Endothelial cell of umbilical vein (primary cell): ENCODE measurements around the gene TADA1. TPM values are rescaled to one million over a fixed set of nuclear protein-coding genes. Genes with fewer than 3 reads are reported as not detected.

Experiments used
- BruUV-seq: library from RNA; stranded (reverse); fragments of 400-500 nt; replicated peaks from 2 replicates; lab custom pipeline; 2021; lab: Mats Ljungman, UMichigan
- CTCF ChIA-PET: fragments of 300-600, 350-600 bp; sonication (Branson Sonifier 250); formaldehyde crosslinking; loops from one replicate; lab custom pipeline; 2021; ENCODE audit warnings: antibody characterized with exemption, inconsistent platforms; lab: Charles Lee
- POLR2A ChIA-PET: fragments of 300-600, 350-600 bp; sonication (Branson Sonifier 250); formaldehyde crosslinking; loops from one replicate; lab custom pipeline; 2021; ENCODE audit warnings: antibody characterized with exemption, inconsistent platforms; lab: Charles Lee
- DNase-seq: peaks from one replicate; pipeline ENCODE4 v3.0.0-alpha.2; 2011; ENCODE audit warnings: low read depth, low spot score
- FAIRE-seq: peaks from 2 replicates; lab custom pipeline; 2011; peaks lifted over from hg19 to GRCh38; lab: Jason Lieb, UNC
- H2AFZ ChIP-seq: 2 replicates; pipeline ENCODE4 v1.6.0; 2012; ENCODE audit warnings: low read depth, low read length, control low read depth, inconsistent platforms
- H3K27ac ChIP-seq: 2 replicates; pipeline ENCODE4 v1.5.1; 2011; ENCODE audit warnings: low read depth, mild to moderate bottlenecking, control low read depth, low read length, moderate library complexity; ENCODE audit not compliant: insufficient read depth
- H3K27me3 ChIP-seq, 2 experiments: 2 replicates each; pipeline versions ENCODE4 v1.6.0 to v1.6.1; 2011; ENCODE audit warnings: low read length in 2 of 2, mixed read lengths in 1 of 2; ENCODE audit not compliant: control insufficient read depth in 2 of 2, insufficient read depth in 2 of 2
- H3K36me3 ChIP-seq, 2 experiments: 2 replicates in 1 of 2; 3 replicates in 1 of 2; pipeline ENCODE4 v1.5.1; 2011; ENCODE audit warnings: low read length in 2 of 2, mild to moderate bottlenecking in 1 of 2, moderate library complexity in 1 of 2; ENCODE audit not compliant: control insufficient read depth in 2 of 2, insufficient read depth in 2 of 2; ENCODE audit errors: extremely low read depth in 1 of 2
- H3K4me1 ChIP-seq: 3 replicates; pipeline ENCODE4 v1.5.1; 2011; ENCODE audit warnings: mild to moderate bottlenecking, low read length; ENCODE audit not compliant: control insufficient read depth, insufficient read depth; ENCODE audit errors: extremely low read depth
- H3K4me2 ChIP-seq: 2 replicates; pipeline ENCODE4 v1.6.1; 2011; ENCODE audit warnings: low read length, control low read depth, mixed read lengths; ENCODE audit not compliant: insufficient read depth
- H3K4me3 ChIP-seq, 3 experiments: fragments of 200-600 bp in 1 of 3; sonication (generic), shearing (Covaris generic) in 1 of 3; replicated peaks in 1 of 3; 2 replicates each; pipeline ENCODE4 v1.5.1; 2011 to 2016; ENCODE audit warnings: control low read depth in 3 of 3, low read length in 3 of 3, mild to moderate bottlenecking in 2 of 3, inconsistent platforms in 1 of 3, low read depth in 1 of 3, moderate library complexity in 1 of 3; ENCODE audit not compliant: insufficient read depth in 1 of 3
- H3K79me2 ChIP-seq: 2 replicates; pipeline ENCODE4 v1.6.0; 2012; ENCODE audit warnings: low read length, inconsistent platforms; ENCODE audit not compliant: control insufficient read depth, insufficient read depth
- H3K9ac ChIP-seq: replicated peaks from 2 replicates; pipeline ENCODE3; 2011; ENCODE audit warnings: low read length, control low read depth; ENCODE audit not compliant: insufficient read depth; ENCODE audit errors: extremely low read depth
- H3K9me1 ChIP-seq: replicated peaks from 3 replicates; pipeline ENCODE4 v1.6.0; 2011; ENCODE audit warnings: mild to moderate bottlenecking, low read length; ENCODE audit not compliant: control insufficient read depth, insufficient read depth; ENCODE audit errors: extremely low read depth
- H3K9me3 ChIP-seq: replicated peaks from 2 replicates; pipeline ENCODE4 v1.5.1; 2012; ENCODE audit warnings: low read length, inconsistent platforms; ENCODE audit not compliant: control insufficient read depth, insufficient read depth
- H4K20me1 ChIP-seq: replicated peaks from 2 replicates; pipeline ENCODE3; 2011; ENCODE audit warnings: mild to moderate bottlenecking, low read length; ENCODE audit not compliant: control insufficient read depth, insufficient read depth; ENCODE audit errors: extremely low read depth
- CTCF ChIP-seq, 2 donors: IDR thresholded peaks; 1 replicate in 1 of 2; 2 replicates in 1 of 2; pipeline ENCODE4 v1.5.1; 2011; ENCODE audit warnings: low read length in 2 of 2, mild to moderate bottlenecking in 2 of 2, moderate library complexity in 2 of 2, control low read depth in 1 of 2, inconsistent platforms in 1 of 2, low read depth in 1 of 2; ENCODE audit not compliant: insufficient read depth in 1 of 2; ENCODE audit errors: extremely low read depth in 1 of 2
- EZH2 ChIP-seq: IDR thresholded peaks from 2 replicates; pipeline ENCODE4 v1.6.1; 2012; ENCODE audit warnings: borderline replicate concordance, low read depth, mild to moderate bottlenecking, moderate library complexity, low read length, inconsistent platforms; ENCODE audit not compliant: severe bottlenecking
- FOS ChIP-seq: IDR thresholded peaks from 2 replicates; pipeline ENCODE4 v1.6.1; 2011; ENCODE audit warnings: mild to moderate bottlenecking, low read length, moderate library complexity, borderline replicate concordance; ENCODE audit not compliant: insufficient read depth
- GATA2 ChIP-seq: IDR thresholded peaks from 2 replicates; pipeline ENCODE4 v1.7.0; 2011; ENCODE audit warnings: low read depth, mild to moderate bottlenecking, moderate library complexity, mixed read lengths, low read length; ENCODE audit not compliant: insufficient read length, insufficient read depth
- JUN ChIP-seq: IDR thresholded peaks from 2 replicates; pipeline ENCODE4 v1.6.1; 2011; ENCODE audit warnings: borderline replicate concordance, low read depth; ENCODE audit not compliant: insufficient read length, insufficient read depth
- MAX ChIP-seq: IDR thresholded peaks from 2 replicates; pipeline ENCODE4 v1.6.1; 2011; ENCODE audit not compliant: insufficient read depth, insufficient read length
- MYC ChIP-seq: IDR thresholded peaks from one replicate; pipeline ENCODE4 v1.6.1; 2011; ENCODE audit warnings: mild to moderate bottlenecking, low read depth, low read length
- POLR2A ChIP-seq: IDR thresholded peaks from 2 replicates; pipeline ENCODE4 v1.6.1; 2012; ENCODE audit warnings: low read depth, mild to moderate bottlenecking, control low read depth, low read length
- POLR2AphosphoS5 ChIP-seq: IDR thresholded peaks from 2 replicates; pipeline ENCODE4 v1.6.1; 2012; ENCODE audit warnings: low read depth, mild to moderate bottlenecking, control low read depth, low read length, moderate library complexity; ENCODE audit not compliant: insufficient read depth
- dilution Hi-C: fragments of 300-500 bp; cut with MboI; formaldehyde crosslinking; loops from one replicate; pipeline ENCODE4 v1.15.0; 2019; ENCODE audit warnings: low sequenced_read_pairs; ENCODE audit not compliant: extremely low pct_ligation_motif_present
- intact Hi-C: fragments of 100-400 bp; cut with micrococcal nuclease; formaldehyde crosslinking; loops from one replicate; pipeline ENCODE4 v1.10.0; 2022
- polyA plus RNA-seq, 4 experiments: library from polyadenylated mRNA; depleted of rRNA in 3 of 4; stranded (reverse) in 3 of 4; unstranded in 1 of 4; fragments of >200 nt; gene quantifications; 2 replicates each; pipeline versions ENCODE4 v1.2.1 to v1.2.3, GENCODE V29; 2011 to 2012; ENCODE audit warnings: missing spikeins in 1 of 4
- total RNA-seq: library from RNA; stranded (reverse); gene quantifications from 2 replicates; pipeline ENCODE4 v1.2.3, GENCODE V29; 2021

The TADA1 gene
- total and polyA plus RNA-seq, 2 donors (not counting 3 experiments of a cell fraction or from before 2014, with no cell fraction given): 7.0 to 7.9 TPM

- Histone ChIP-seq H3K27ac (no peak overlapping the region), H3K4me1 (no peaks in the 10 kb centered on the region), H3K79me2 (no peaks in the 10 kb centered on the region), H3K9me3 (no peaks in the 10 kb centered on the region), H4K20me1 (no peaks in the 10 kb centered on the region), H3K9me1 (no peaks in the 10 kb centered on the region), H3K36me3 (no peaks in the 10 kb centered on the region), H2AFZ (no peak overlapping the region), H3K27me3 (peaks cover 0 to 5% of the 10 kb centered on the region in 2 experiments), H3K4me2 (no peak overlapping the region), H3K4me3 (no peak overlapping the region), H3K9ac (no peak overlapping the region)
- POLR2A ChIA-PET: no interaction called here
- TF ChIP-seq GATA2: no peak
- TF ChIP-seq MAX: no peak
- no peak for TF ChIP-seq CTCF (IDR thresholded peaks at IDR 0.05; ENCODE audit: extremely low read depth in 1 of 2, insufficient read depth in 1 of 2, low read depth in 1 of 2, low read length in 2 of 2)
- TF ChIP-seq POLR2A: no peak
- no peak for TF ChIP-seq FOS
- no peak for TF ChIP-seq JUN
- no peak for TF ChIP-seq MYC
- no peak for TF ChIP-seq EZH2
- no peak for TF ChIP-seq POLR2AphosphoS5
- DNase-seq (no peak), FAIRE-seq (no peak)
- dilution Hi-C loops (no loop called here), intact Hi-C loops (no loop called here)
- CTCF ChIA-PET: interaction anchor here (13.5 kb wide), 1 partner anchor 152 kb away, joined by 509 read pairs; no protein-coding TSS in a partner anchor
- BruUV-seq: no TSS peak
Measured at GRCh38 chr1:166907763-166908162, 31.7 kb upstream of the TADA1 start.
